HG03025 (cell line): ENCODE measurements around the gene GRB2.

Experiments
- ATAC-seq: cut with Tn5 transposase; IDR thresholded peaks from one replicate; pipeline ENCODE4 v1.9.1; 2021; ENCODE audit warnings: mild to moderate bottlenecking, moderate library complexity; ENCODE audit not compliant: unreplicated experiment, low FRiP score

Gene GRB2

GRCh38 chr17:75416006-75416405, 10.5 kb upstream of the GRB2 start:
- ATAC-seq, result no peak

GRCh38 chr17:75414488-75414887, 9.0 kb upstream of the GRB2 start:
- ATAC-seq, result no peak

DNA sequence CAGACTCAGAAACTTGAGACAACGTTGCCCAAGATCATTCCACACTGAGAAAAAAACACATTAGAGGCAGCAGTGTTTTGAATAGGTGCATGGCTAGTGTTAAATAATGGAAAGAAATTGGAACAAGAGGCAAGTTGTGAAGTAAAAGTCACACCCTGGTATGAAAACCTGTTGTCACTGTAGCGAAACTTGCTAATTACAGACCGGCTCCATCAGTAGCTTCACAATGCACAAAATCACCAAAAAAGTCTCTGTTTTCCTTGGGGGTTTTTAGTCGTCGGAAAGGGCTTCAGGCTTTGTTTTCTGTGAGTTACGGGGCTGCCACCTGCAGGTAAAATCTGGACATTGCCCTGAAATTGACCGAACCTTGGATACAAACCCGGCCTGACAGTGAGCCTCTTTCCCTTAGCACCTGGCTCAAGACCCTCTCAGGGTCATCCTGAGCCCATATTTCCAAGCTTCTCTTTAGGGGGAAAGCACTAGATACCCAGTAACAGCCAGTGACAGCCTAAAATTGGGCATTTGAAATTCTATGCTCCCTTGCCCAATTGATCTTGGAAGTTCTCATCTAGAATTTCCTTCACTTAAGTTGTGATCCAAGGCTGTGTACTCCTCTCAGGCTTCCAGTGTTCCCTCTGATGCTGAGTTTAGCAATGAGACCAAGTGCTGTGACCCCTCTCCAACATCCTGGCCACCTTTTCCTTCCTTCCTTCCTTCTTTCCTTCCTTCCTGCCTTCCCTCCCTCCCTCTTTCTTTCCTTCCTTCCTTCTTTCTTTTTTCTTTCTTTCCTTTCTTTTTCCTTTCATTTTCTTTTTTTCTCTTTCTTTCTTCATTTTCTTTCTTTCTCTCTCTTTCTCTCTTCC, 7.2 kb upstream of the GRB2 start:
- ATAC-seq, result no peak

DNA sequence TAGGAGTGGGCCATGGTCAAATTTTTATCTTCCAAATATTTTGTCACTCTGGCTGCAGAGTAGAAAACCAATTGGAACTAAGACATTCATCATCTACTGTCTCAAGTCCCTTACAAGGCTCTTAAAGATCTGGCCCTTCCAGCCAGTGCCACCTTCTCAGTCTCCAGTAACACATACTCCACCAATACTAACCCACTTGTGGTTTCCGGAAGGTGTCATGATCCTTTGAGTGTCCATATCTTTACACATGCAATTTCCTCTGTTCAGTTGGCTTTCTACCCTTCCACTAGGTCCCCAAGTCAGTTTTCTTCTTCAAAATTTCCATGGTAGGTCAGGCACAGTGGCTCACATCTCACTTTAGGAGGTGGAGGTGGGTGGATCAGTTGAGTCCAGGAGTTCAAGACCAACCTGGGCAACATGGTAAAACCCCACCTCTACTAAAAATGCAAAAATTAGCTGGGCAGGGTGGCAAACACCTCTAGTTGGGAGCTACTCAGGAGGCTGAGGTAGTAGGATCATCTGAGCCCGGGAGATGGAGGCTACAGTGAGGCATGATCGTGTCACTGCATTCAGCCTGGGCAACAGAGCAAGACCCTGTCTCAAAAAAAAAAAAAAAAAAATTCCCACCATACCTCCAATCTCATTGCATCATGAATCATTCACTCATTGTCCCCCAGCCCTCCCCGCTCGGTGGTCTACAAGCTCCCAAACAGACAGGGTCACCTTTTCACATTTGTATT, 6.0 kb upstream of the GRB2 start:
- ATAC-seq, result no peak

DNA sequence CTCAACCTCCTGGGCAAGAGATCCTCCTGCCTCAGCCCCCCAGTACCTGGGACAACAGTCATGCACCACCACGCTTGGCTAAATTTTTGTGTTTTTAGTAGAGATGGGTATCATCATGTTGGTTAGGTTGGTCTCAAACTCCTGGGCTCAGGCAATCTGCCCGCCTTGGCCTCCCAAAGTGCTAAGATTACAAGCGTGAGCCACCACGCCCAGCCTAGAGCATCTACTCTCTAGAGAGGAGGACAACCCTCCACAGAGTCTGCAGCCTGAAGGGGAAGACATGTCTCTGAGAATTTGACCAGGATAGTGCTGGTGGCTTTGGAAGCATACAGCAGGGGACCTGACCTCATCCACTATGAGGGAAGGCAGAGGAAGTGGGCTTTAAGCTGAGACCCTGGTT, 4.7 kb upstream of the GRB2 start:
- no peak for ATAC-seq

DNA sequence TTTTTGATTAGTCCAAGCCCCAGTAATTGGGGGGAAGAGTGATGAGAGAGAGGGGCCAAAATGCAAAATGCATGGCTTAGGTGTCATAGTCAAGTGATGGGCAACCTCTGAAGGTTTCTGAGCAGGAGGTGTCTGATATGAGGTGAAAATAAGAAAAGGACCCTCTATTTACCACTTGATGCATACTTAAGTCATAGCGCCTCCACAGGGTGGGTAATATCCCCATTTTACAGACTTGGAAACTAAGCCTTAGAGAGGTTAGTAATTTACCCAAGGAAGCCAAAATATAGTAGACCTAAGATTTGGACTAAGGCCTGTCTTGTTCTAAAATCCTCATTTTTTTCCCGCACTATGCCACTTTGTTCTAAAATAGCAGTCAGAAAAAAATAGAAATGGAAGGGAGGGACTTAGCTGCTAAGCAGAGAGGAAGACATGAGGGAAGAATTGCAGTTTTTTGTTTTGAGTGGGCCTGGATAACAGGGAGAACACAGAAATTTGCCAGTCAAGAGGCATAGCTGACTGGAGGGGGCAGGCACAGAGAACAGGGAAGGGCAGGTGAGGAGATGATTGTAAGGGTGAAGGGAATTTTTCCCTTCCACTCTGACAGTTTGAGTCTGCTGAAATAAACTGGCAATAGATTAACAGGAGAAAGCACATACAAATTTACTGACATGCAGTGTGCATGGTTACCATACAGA, 2.3 kb upstream of the GRB2 start:
- no peak for ATAC-seq

GRCh38 chr17:75406222-75406615, 741 bp upstream of the GRB2 start:
- no peak for ATAC-seq

DNA sequence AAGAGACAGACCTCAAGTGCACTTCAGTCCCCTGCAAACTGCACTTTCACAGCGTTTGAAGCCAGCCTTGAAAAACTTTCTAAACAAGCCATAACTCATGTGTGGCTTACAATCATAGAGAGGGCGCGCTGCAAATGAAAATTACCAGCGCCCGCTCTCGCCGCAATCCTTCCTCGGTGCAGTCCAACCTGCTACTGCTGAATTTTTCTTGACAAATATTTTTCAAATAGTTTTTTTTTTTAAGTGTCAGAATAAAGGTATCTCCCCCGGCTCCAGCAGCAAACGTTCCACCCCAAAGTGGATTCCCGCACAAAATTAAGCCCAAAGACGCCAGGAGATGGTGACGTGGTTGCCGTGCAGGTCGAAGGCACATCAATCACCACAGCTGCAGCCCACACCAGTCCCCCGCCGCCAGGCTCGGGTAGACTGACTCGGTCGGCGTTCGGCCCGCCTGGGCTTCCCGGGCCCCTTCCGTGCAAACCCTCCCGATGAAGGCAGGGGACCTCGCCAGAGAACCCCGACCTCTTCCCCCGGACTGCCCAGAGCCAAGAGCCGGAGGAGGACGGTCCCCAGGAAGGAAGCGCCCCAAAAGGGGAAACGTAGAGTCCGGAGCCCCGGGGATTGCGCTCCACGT, 630 bp downstream of the GRB2 start:
- ATAC-seq, result peak; percentile 16

DNA sequence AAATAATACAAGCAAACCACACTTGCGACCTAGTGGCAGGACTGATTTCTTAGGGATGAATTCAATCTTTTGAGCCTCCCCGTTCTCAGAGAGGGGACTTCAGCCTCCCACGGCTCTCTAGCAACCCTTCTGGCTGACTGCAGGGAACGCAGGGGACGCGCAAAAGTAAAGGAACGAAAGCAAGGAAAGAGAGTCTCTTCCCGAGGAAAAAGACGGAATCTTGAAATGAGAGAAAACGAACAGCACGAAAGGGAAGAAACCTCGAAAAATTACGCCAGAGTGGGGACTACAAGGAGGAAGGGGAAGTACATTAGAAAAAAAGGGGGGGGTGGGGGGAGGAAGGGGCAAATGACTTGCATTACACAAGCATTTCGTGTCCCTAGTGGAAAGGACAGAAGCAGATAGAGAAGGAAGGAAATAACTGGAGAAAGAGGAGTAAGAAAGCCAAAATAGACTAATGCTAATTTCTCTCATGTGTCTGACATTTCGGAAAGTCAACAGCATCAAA, 1.2 kb downstream of the GRB2 start:
- ATAC-seq, result no peak

- no peak for ATAC-seq
Observed at GRCh38 chr17:75403131-75403530, 2.3 kb downstream of the GRB2 start.

GRCh38 chr17:75402026-75402425, 3.5 kb downstream of the GRB2 start:
- ATAC-seq, result no peak

- no peak for ATAC-seq
Observed at GRCh38 chr17:75400326-75400939, 5.0 kb downstream of the GRB2 start.

GRCh38 chr17:75398279-75398678, 7.2 kb downstream of the GRB2 start:
- no peak for ATAC-seq

GRCh38 chr17:75397217-75397616, 8.3 kb downstream of the GRB2 start:
- ATAC-seq, result no peak

GRCh38 chr17:75396796-75397195, 8.7 kb downstream of the GRB2 start:
- no peak for ATAC-seq

GRCh38 chr17:75396025-75396424, 9.5 kb downstream of the GRB2 start:
- ATAC-seq, result no peak

GRCh38 chr17:75394332-75394918, 11.1 kb downstream of the GRB2 start:
- no peak for ATAC-seq

DNA sequence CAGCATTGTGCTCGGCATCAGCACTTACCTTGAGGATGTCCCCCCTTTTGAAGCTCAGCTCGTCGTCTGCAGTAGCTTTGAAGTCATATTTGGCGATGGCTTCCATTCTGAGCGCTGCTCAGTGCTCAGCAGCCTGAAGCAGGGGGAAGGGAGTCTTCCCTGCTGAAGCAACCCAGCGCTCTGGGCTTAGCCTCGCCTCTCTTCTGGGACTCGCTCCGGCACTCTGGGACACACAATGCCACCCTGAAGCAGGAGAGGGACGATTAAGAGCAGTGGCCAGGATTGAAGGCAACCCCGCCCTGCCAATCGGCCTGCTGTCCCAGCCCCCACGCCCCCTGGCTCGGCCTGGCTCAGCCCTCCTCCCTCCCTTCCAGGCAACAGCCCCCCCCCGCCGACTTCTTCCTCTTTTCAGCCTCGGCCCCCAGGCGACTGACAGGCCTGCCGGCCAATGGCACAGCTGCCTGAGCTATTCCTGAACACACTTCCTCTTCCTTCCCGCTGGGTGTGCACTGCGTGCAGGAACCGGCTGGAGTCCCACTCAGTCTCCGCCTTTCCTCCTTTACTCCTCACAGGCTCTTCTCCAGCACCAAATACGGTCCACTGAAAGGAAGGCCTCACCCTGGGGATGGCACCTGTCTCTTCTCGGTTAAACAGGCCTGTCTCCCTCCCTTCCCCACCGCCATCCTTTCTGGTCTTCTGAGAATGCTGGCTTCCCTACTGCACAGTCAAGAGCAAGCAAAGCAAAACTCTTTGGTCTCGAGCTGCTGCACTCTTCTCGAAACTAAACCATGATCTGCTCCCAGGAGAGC, 11.8 kb downstream of the GRB2 start:
- peak; percentile 68 for ATAC-seq

DNA sequence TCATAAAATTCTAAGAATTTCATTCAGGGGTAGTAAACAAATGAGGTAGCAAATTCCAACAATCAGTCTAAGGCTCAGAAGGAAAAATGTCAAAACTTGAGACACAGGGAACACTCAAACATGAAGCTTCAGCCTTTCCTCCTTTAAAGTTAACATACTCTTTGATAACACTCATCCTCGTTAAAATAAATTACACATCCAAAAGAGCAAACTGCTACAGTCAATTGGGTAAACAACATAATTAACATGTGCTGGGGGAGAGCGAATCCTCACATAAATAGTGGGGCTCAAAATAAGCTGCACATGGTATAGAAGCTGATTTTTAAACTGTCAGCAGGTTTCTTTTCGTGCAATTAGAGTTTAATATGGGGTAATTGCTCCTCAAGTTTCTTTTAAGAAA, 12.9 kb downstream of the GRB2 start:
- no peak for ATAC-seq
